Tibial nerve (tissue), 4 donors: Measurements from ENCODE around the gene PLCB4.

ENCODE experiments used
- EP300 ChIP-seq, 2 donors: sonication (generic); formaldehyde crosslinking; IDR thresholded peaks; one replicate each; pipeline ENCODE4 v1.6.1; 2017; ENCODE audit warnings: antibody characterized with exemption in 2 of 2, mild to moderate bottlenecking in 1 of 2
- POLR2A ChIP-seq, 2 donors: fragments of 450-650 bp; IDR thresholded peaks; one replicate each; pipeline ENCODE4 v1.6.1; 2017; ENCODE audit warnings: antibody characterized with exemption in 2 of 2, mild to moderate bottlenecking in 2 of 2, moderate library complexity in 2 of 2
- TF ChIP-seq, protein P1 (sequence below), 5 experiments: fragments of 200-600 bp in 3 of 5; fragments of 450-650 bp in 2 of 5; sonication (generic) in 3 of 5; IDR thresholded peaks; one replicate each; pipeline ENCODE4 v1.5.1; 2016 to 2019; ENCODE audit warnings: antibody characterized with exemption in 5 of 5, mild to moderate bottlenecking in 3 of 5, moderate library complexity in 2 of 5

DNA sequence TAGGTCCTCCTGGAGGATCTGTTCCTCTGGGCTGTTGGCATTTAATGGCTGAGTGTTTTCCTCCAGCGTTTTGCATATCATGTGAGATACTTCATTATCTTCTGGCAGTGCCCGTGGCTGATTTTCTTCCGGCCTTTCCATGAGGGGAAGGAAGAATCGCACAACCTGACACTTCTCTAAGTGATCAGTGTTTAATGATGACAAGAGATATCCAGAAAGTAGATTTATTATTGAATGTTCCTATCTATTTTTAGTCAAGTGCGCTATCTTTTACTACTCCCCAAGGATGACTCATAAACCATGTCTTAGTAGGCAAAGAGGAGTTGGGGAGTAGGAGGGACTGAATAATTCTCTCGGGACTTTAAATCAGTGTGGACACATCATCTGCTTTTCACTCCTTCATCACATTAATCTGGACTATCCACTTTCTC lies 149.7 kb downstream of the PLCB4 start:
- TF ChIP-seq, protein P1, sequence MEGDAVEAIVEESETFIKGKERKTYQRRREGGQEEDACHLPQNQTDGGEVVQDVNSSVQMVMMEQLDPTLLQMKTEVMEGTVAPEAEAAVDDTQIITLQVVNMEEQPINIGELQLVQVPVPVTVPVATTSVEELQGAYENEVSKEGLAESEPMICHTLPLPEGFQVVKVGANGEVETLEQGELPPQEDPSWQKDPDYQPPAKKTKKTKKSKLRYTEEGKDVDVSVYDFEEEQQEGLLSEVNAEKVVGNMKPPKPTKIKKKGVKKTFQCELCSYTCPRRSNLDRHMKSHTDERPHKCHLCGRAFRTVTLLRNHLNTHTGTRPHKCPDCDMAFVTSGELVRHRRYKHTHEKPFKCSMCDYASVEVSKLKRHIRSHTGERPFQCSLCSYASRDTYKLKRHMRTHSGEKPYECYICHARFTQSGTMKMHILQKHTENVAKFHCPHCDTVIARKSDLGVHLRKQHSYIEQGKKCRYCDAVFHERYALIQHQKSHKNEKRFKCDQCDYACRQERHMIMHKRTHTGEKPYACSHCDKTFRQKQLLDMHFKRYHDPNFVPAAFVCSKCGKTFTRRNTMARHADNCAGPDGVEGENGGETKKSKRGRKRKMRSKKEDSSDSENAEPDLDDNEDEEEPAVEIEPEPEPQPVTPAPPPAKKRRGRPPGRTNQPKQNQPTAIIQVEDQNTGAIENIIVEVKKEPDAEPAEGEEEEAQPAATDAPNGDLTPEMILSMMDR (IDR thresholded peaks at IDR 0.05) = no peak
- TF ChIP-seq POLR2A (IDR thresholded peaks at IDR 0.05) (no peak), EP300 (IDR thresholded peaks at IDR 0.05) (no peak)
